ENCODE measurements around the gene MYO5C.
"Not testable (repeated sequence)": the region's sequence is repeated elsewhere in the genome, so short reads cannot be mapped to it uniquely, and the experiment has no call there.

Gene MYO5C

DNA sequence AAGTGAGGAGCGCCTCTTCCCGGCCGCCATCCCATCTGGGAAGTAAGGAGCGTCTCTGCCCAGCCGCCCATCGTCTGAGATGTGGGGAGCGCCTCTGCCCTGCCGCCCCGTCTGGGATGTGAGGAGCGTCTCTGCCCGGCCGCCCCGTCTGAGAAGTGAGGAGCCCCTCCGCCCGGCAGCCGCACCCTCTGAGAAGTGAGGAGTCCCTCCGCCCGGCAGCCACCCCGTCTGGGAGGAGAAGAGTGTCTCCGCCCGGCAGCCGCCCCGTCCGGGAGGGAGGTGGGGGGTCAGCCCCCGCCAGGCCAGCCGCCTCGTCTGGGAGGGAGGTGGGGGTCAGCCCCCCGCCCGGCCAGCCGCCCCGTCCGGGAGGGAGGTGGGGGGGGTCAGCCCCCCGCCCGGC lies 9.7 kb downstream of the MYO5C start:
- not testable (repeated sequence) for H3K9me3 ChIP-seq (ENCODE audit: control insufficient read depth, low read length); H3K4me1 ChIP-seq (ENCODE audit: control insufficient read depth, insufficient read depth, low read length); H3K4me3 ChIP-seq (ENCODE audit: low read length); H3K9ac ChIP-seq (ENCODE audit: low read length); H3K36me3 ChIP-seq (ENCODE audit: control insufficient read depth, insufficient read depth, low read length, severe bottlenecking); DNase-seq (ENCODE audit: low read depth)
- peaks cover 14% of the 10 kb centered on the region for H3K27me3 ChIP-seq (replicated peaks; ENCODE audit: control insufficient read depth, insufficient read depth, low read length)

DNA sequence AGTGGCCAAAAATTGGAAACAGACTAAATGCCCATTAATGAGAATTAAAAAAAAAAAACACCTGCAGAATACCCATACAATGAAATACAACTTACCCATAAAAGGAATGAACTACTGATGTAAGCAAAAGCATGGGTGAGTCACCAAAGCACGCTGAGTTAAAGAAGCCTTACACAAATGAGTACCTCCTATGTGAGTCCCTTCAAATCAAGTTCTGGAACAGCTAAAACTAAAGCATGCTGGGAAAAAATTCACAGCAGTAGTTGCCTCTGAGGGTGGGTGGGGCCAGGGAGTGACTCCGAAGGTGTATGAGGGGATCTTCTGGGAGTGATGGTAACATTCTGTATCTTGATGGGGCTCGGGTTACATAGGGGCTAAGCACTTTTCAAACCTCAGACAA lies 11.4 kb downstream of the MYO5C start:
- H3K36me3 ChIP-seq (ENCODE audit: control insufficient read depth, insufficient read depth, low read length, severe bottlenecking) = no peaks in the 10 kb centered on the region
- H3K9ac ChIP-seq (ENCODE audit: low read length) = no peak overlapping the region
- no peak overlapping the region for H3K4me3 ChIP-seq (ENCODE audit: low read length)
- peaks cover 14% of the 10 kb centered on the region for H3K27me3 ChIP-seq (replicated peaks; ENCODE audit: control insufficient read depth, insufficient read depth, low read length)
- no peak for DNase-seq (ENCODE audit: low read depth)
- H3K4me1 ChIP-seq (ENCODE audit: control insufficient read depth, insufficient read depth, low read length) = no peaks in the 10 kb centered on the region
- H3K9me3 ChIP-seq (ENCODE audit: control insufficient read depth, low read length) = no peaks in the 10 kb centered on the region

GRCh38 chr15:52283281-52283680 lies 12.3 kb downstream of the MYO5C start:
- Histone ChIP-seq H3K4me3 (ENCODE audit: low read length) (no peak overlapping the region), H3K36me3 (ENCODE audit: control insufficient read depth, insufficient read depth, low read length, severe bottlenecking) (no peaks in the 10 kb centered on the region), H3K9ac (ENCODE audit: low read length) (no peak overlapping the region), H3K9me3 (ENCODE audit: control insufficient read depth, low read length) (no peaks in the 10 kb centered on the region), H3K4me1 (ENCODE audit: control insufficient read depth, insufficient read depth, low read length) (no peaks in the 10 kb centered on the region), H3K27me3 (replicated peaks; ENCODE audit: control insufficient read depth, insufficient read depth, low read length) (peaks cover 20% of the 10 kb centered on the region)
- no peak for DNase-seq (ENCODE audit: low read depth)

DNA sequence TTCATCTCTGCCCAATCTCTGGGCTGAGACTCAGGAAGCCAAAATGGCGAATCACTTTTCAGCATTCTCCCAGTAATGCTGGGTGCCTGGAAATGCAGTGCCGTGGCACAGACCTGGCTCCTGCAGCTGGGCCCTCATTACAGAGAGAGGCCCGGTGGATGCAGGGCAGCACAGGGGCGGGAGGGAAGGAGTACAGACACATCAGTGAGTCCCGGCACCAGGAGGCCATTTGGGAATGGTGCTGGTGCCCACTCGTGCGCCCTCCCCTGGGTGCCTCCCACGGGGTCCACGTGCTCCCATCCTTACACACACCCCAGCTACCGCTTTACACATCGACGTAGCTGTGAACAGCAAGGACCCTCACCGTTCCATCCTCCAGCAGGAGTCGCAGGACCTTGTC lies 13.2 kb downstream of the MYO5C start:
- H3K36me3 ChIP-seq (ENCODE audit: control insufficient read depth, insufficient read depth, low read length, severe bottlenecking) = no peaks in the 10 kb centered on the region
- DNase-seq (ENCODE audit: low read depth) = no peak
- no peaks in the 10 kb centered on the region for H3K9me3 ChIP-seq (ENCODE audit: control insufficient read depth, low read length)
- H3K9ac ChIP-seq (ENCODE audit: low read length) = no peak overlapping the region
- peaks cover 23% of the 10 kb centered on the region for H3K27me3 ChIP-seq (replicated peaks; ENCODE audit: control insufficient read depth, insufficient read depth, low read length)
- H3K4me3 ChIP-seq (ENCODE audit: low read length) = no peak overlapping the region
- no peaks in the 10 kb centered on the region for H3K4me1 ChIP-seq (ENCODE audit: control insufficient read depth, insufficient read depth, low read length)

- no peaks in the 10 kb centered on the region for H3K36me3 ChIP-seq (ENCODE audit: control insufficient read depth, insufficient read depth, low read length, severe bottlenecking)
- no peak overlapping the region for H3K4me3 ChIP-seq (ENCODE audit: low read length)
- peaks cover 23% of the 10 kb centered on the region for H3K27me3 ChIP-seq (replicated peaks; ENCODE audit: control insufficient read depth, insufficient read depth, low read length)
- no peak for DNase-seq (ENCODE audit: low read depth)
- H3K9ac ChIP-seq (ENCODE audit: low read length) = no peak overlapping the region
- H3K4me1 ChIP-seq (ENCODE audit: control insufficient read depth, insufficient read depth, low read length) = no peaks in the 10 kb centered on the region
- no peaks in the 10 kb centered on the region for H3K9me3 ChIP-seq (ENCODE audit: control insufficient read depth, low read length)
Measured at GRCh38 chr15:52281085-52282035, 14.2 kb downstream of the MYO5C start.

DNA sequence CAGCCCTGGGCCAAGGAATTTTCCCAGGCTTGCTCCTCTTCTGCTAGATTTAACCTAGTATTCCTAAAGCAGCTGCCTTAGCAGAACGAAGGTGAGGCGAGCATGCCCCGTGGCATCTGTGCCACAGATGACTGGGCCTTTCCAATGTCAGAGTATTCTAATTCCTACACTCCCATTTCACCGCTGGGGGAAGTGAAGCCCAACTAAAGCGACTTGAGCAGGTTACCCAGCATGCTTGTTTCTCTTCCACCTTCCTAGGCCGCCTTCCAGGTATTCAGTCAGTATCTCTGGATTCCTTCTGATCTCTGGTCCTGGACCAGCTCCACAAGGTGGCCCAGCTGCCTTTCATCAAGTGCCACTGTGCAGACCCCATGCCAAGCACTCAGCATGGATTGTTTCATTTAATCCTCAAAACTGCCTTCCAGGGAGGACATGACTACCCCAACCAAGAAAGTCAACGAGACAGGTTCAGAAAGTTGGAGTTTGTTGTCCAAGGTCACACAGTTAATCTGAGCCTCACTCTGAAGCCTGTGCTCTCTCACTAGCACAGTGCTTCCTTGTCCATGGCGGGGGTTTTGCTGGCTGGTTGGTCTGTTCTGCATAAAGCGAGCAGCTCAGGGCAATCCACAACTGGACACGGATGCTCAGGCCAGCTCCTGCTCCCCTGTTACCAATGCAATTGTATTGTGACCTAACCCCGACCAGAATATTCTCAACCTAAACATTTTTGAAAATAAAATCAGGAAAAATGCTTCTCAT lies 15.1 kb downstream of the MYO5C start:
- DNase-seq (ENCODE audit: low read depth) = no peak
- Histone ChIP-seq H3K9ac (ENCODE audit: low read length) (no peak overlapping the region), H3K36me3 (ENCODE audit: control insufficient read depth, insufficient read depth, low read length, severe bottlenecking) (no peaks in the 10 kb centered on the region), H3K27me3 (replicated peaks; ENCODE audit: control insufficient read depth, insufficient read depth, low read length) (peaks cover 23% of the 10 kb centered on the region), H3K4me3 (ENCODE audit: low read length) (no peak overlapping the region), H3K4me1 (ENCODE audit: control insufficient read depth, insufficient read depth, low read length) (no peaks in the 10 kb centered on the region), H3K9me3 (ENCODE audit: control insufficient read depth, low read length) (no peaks in the 10 kb centered on the region)

DNA sequence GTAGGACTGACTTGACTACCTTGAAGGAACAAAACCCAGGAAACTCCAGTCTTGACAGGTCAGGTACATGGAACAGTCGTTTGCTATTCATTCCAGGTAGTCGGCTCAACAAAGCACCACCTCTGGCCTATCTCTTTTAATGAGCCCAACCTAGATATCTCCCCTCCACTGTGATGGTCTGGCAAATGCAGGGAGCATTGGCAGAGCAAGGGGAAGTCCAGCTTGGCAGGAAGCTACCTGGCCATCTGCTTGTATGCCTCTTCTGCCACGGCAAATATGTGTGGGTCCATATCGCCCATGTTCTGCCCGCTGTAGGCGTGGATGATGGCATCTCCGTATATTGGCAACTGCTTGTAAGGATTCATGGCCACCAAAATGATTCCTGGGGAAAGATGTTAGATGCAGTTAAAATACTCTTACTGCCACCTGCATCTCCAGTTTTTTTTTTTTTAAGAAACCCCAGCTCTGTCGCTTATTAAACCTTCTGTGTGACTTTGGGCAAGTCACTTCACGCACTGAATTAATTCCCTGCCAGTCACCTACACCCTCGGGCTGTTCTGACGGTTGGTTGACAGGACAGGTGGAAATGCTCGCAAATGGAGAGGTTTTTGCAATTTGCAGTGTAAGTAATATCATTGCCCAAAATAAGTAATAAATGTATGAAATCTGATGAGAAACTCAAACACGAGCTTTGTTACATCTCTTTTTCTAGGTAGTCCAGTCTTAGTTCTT lies 16.8 kb downstream of the MYO5C start:
- H3K4me3 ChIP-seq (ENCODE audit: low read length) = no peak overlapping the region
- H3K4me1 ChIP-seq (ENCODE audit: control insufficient read depth, insufficient read depth, low read length) = no peaks in the 10 kb centered on the region
- no peak overlapping the region for H3K9ac ChIP-seq (ENCODE audit: low read length)
- H3K36me3 ChIP-seq (ENCODE audit: control insufficient read depth, insufficient read depth, low read length, severe bottlenecking) = no peaks in the 10 kb centered on the region
- no peak for DNase-seq (ENCODE audit: low read depth)
- peaks cover 27% of the 10 kb centered on the region for H3K27me3 ChIP-seq (replicated peaks; ENCODE audit: control insufficient read depth, insufficient read depth, low read length)
- H3K9me3 ChIP-seq (ENCODE audit: control insufficient read depth, low read length) = no peaks in the 10 kb centered on the region

- Histone ChIP-seq H3K4me1 (ENCODE audit: control insufficient read depth, insufficient read depth, low read length) (no peaks in the 10 kb centered on the region), H3K4me3 (ENCODE audit: low read length) (no peak overlapping the region), H3K9ac (ENCODE audit: low read length) (no peak overlapping the region), H3K9me3 (ENCODE audit: control insufficient read depth, low read length) (no peaks in the 10 kb centered on the region), H3K36me3 (ENCODE audit: control insufficient read depth, insufficient read depth, low read length, severe bottlenecking) (no peaks in the 10 kb centered on the region), H3K27me3 (replicated peaks; ENCODE audit: control insufficient read depth, insufficient read depth, low read length) (peaks cover 25% of the 10 kb centered on the region)
- DNase-seq (ENCODE audit: low read depth) = no peak
Measured at GRCh38 chr15:52278135-52278534, 17.5 kb downstream of the MYO5C start.

DNA sequence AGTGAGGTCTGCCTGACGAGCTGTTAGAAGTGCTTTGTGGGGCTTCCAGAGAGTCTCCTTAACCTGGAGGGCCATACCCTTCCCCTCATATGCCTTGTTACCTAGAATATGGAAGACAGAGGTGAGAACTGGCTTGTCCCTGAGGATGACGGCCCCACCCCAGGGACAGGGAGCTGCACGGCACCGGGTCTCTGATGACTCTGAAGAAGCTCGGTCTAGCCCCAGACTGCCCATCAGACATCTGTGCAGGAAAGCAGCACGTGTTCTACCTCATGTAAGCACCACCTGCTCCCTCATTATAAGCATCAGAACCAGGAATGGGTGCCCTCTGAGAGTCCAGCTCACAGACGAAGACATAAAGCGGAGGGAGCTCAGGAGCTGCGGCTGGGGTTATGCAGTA lies 18.0 kb downstream of the MYO5C start:
- no peak for DNase-seq (ENCODE audit: low read depth)
- no peaks in the 10 kb centered on the region for H3K36me3 ChIP-seq (ENCODE audit: control insufficient read depth, insufficient read depth, low read length, severe bottlenecking)

GRCh38 chr15:52276256-52276770 lies 19.3 kb downstream of the MYO5C start:
- H3K36me3 ChIP-seq (ENCODE audit: control insufficient read depth, insufficient read depth, low read length, severe bottlenecking) = no peaks in the 10 kb centered on the region
- H3K9ac ChIP-seq (ENCODE audit: low read length) = no peak overlapping the region
- DNase-seq (ENCODE audit: low read depth) = no peak
- peaks cover 13% of the 10 kb centered on the region for H3K27me3 ChIP-seq (replicated peaks; ENCODE audit: control insufficient read depth, insufficient read depth, low read length)
- no peaks in the 10 kb centered on the region for H3K9me3 ChIP-seq (ENCODE audit: control insufficient read depth, low read length)
- H3K4me1 ChIP-seq (ENCODE audit: control insufficient read depth, insufficient read depth, low read length) = peaks cover 6% of the 10 kb centered on the region
- no peak overlapping the region for H3K4me3 ChIP-seq (ENCODE audit: low read length)

More for the DNA sequence above, 18.0 kb downstream of the MYO5C start:
- no peak overlapping the region for H3K9ac ChIP-seq (ENCODE audit: low read length)
- no peak overlapping the region for H3K4me3 ChIP-seq (ENCODE audit: low read length)
- H3K4me1 ChIP-seq (ENCODE audit: control insufficient read depth, insufficient read depth, low read length) = no peaks in the 10 kb centered on the region
- peaks cover 19% of the 10 kb centered on the region for H3K27me3 ChIP-seq (replicated peaks; ENCODE audit: control insufficient read depth, insufficient read depth, low read length)
- no peaks in the 10 kb centered on the region for H3K9me3 ChIP-seq (ENCODE audit: control insufficient read depth, low read length)

Measured in adipocyte (in vitro differentiated cells).